B cell (primary cell): ENCODE data around the gene GNA15. TPM values are rescaled to one million over a fixed set of nuclear protein-coding genes. Genes with fewer than 3 reads are reported as not detected.

ENCODE experiments used
- ATAC-seq: fragments of 200-7000 bp; cut with Tn5 transposase; one replicate; pipeline ENCODE4 v1.10.0; 2021; ENCODE audit warnings: low read depth, mild to moderate bottlenecking, moderate number of reproducible peaks, moderate library complexity
- CTCF ChIA-PET: fragments of 350-600 bp; sonication (Branson Sonifier 250); formaldehyde crosslinking; loops from one replicate; lab custom pipeline; 2021; ENCODE audit warnings: antibody characterized with exemption, inconsistent platforms; lab: Charles Lee
- POLR2A ChIA-PET: fragments of 350-600 bp; sonication (Branson Sonifier 250); formaldehyde crosslinking; loops from one replicate; lab custom pipeline; 2021; ENCODE audit warnings: antibody characterized with exemption; lab: Charles Lee
- DNase-seq: peaks from one replicate; pipeline ENCODE4 v3.0.0; 2013
- H2AFZ ChIP-seq: 2 replicates; pipeline ENCODE4 v1.6.1; 2012; ENCODE audit warnings: mild to moderate bottlenecking, low read depth, low read length; ENCODE audit not compliant: insufficient read depth, poor library complexity, severe bottlenecking
- H3K27ac ChIP-seq, 2 donors: 1 replicate in 1 of 2; 2 replicates in 1 of 2; pipeline ENCODE4 v1.5.1; 2012 to 2013; ENCODE audit warnings: low read length in 2 of 2, mild to moderate bottlenecking in 2 of 2, moderate library complexity in 1 of 2
- H3K27me3 ChIP-seq, 4 experiments: fragments of 200-600 bp in 1 of 4; sonication (generic) in 1 of 4; replicated peaks in 1 of 4; 1 replicate in 2 of 4; 2 replicates in 2 of 4; pipeline versions ENCODE4 v1.6.1 to v1.7.0; 2013 to 2016; ENCODE audit warnings: low read length in 3 of 4, mild to moderate bottlenecking in 2 of 4, mixed read lengths in 1 of 4, moderate library complexity in 1 of 4; ENCODE audit not compliant: insufficient read depth in 4 of 4, control insufficient read depth in 3 of 4; ENCODE audit errors: control extremely low read depth in 1 of 4
- H3K36me3 ChIP-seq, 2 experiments: replicated peaks in 1 of 2; 1 replicate in 1 of 2; 2 replicates in 1 of 2; pipeline versions ENCODE4 v1.6.1 to v1.7.1; 2013; ENCODE audit warnings: low read length in 1 of 2; ENCODE audit not compliant: insufficient read depth in 2 of 2, control insufficient read depth in 1 of 2; ENCODE audit errors: control extremely low read depth in 1 of 2, extremely low read depth in 1 of 2
- H3K4me1 ChIP-seq, 2 donors: fragments of 200-600 bp in 1 of 2; sonication (generic) in 1 of 2; 1 replicate in 1 of 2; 2 replicates in 1 of 2; pipeline versions ENCODE4 v1.5.1 to v1.6.1; 2013 to 2017; ENCODE audit warnings: low read length in 2 of 2; ENCODE audit not compliant: control insufficient read depth in 2 of 2, insufficient read depth in 2 of 2
- H3K4me2 ChIP-seq: replicated peaks from 2 replicates; pipeline ENCODE3; 2012; ENCODE audit warnings: mild to moderate bottlenecking, low read depth, low read length; ENCODE audit not compliant: poor library complexity, severe bottlenecking
- H3K4me3 ChIP-seq, 5 experiments: fragments of 200-600 bp in 1 of 5; sonication (generic) in 1 of 5; 1 replicate in 3 of 5; 2 replicates in 2 of 5; pipeline versions ENCODE4 v1.5.1 to v1.7.0; 2011 to 2016; ENCODE audit warnings: low read length in 4 of 5, mild to moderate bottlenecking in 4 of 5, low read depth in 2 of 5, control low read depth in 1 of 5, moderate library complexity in 1 of 5; ENCODE audit not compliant: insufficient read depth in 1 of 5; ENCODE audit errors: control extremely low read depth in 1 of 5, extremely low read depth in 1 of 5
- H3K79me2 ChIP-seq: fragments of 200-600 bp; sonication (generic); one replicate; pipeline ENCODE4 v1.6.0; 2016; ENCODE audit warnings: low read length; ENCODE audit not compliant: control insufficient read depth, insufficient read depth
- H3K9ac ChIP-seq: fragments of 200-600 bp; sonication (generic); 2 replicates; pipeline ENCODE4 v1.6.1; 2017; ENCODE audit warnings: mild to moderate bottlenecking, low read length, moderate library complexity
- H3K9me3 ChIP-seq, 3 donors: one replicate each; pipeline versions ENCODE4 v1.6.1 to v1.7.1; 2013; ENCODE audit warnings: low read length in 2 of 3; ENCODE audit not compliant: control insufficient read depth in 2 of 3, insufficient read depth in 1 of 3; ENCODE audit errors: control extremely low read depth in 1 of 3
- H4K20me1 ChIP-seq: 2 replicates; pipeline ENCODE4 v1.6.0; 2012; ENCODE audit warnings: mild to moderate bottlenecking, low read length; ENCODE audit not compliant: insufficient read depth, control insufficient read depth, poor library complexity, severe bottlenecking
- H3K27ac Mint-ChIP-seq: one replicate; pipeline ENCODE4 v1.8.0; 2021; ENCODE audit warnings: mixed read lengths
- H3K27me3 Mint-ChIP-seq: one replicate; pipeline ENCODE4 v1.8.0; 2021; ENCODE audit warnings: mixed read lengths
- H3K4me1 Mint-ChIP-seq: one replicate; pipeline ENCODE4 v1.8.0; 2021; ENCODE audit warnings: mixed read lengths
- H3K4me3 Mint-ChIP-seq: one replicate; pipeline ENCODE4 v1.8.0; 2021; ENCODE audit warnings: mixed read lengths
- H3K9me3 Mint-ChIP-seq: one replicate; pipeline ENCODE4 v1.8.0; 2022; ENCODE audit warnings: mixed read lengths; ENCODE audit not compliant: insufficient read depth
- EZH2 ChIP-seq: IDR thresholded peaks from 2 replicates; pipeline ENCODE4 v1.6.1; 2012; ENCODE audit warnings: borderline replicate concordance, low read depth, mild to moderate bottlenecking, moderate library complexity, low read length; ENCODE audit not compliant: insufficient read depth, poor library complexity, severe bottlenecking
- WGBS: methylation state at CpG from one replicate; pipeline ENCODE4 v1.1.5; 2013; ENCODE audit warnings: missing lambda C conversion rate; ENCODE audit not compliant: insufficient coverage; 5-methylcytosine and 5-hydroxymethylcytosine counted together
- intact Hi-C: fragments of 100-400 bp; cut with micrococcal nuclease; formaldehyde crosslinking; loops from one replicate; pipeline ENCODE4 v1.10.0; 2022
- polyA plus RNA-seq: library from polyadenylated mRNA; depleted of rRNA; stranded (reverse); fragments of >200 nt; gene quantifications from 2 replicates; pipeline ENCODE4 v1.2.3, GENCODE V29; 2012
- total RNA-seq, 2 donors: library from RNA; stranded (reverse); fragments of 120-200 nt in 1 of 2; gene quantifications; 1 replicate in 1 of 2; 2 replicates in 1 of 2; pipeline versions ENCODE4 v1.2.3 to v1.2.4, GENCODE V29; 2013 to 2022
- TF ChIP-seq, protein P1 (sequence below): fragments of 200-600 bp; IDR thresholded peaks from one replicate; pipeline ENCODE4 v1.8.0; 2022; ENCODE audit warnings: antibody characterized with exemption, mild to moderate bottlenecking

The GNA15 gene
- total and polyA plus RNA-seq, 2 donors (not counting 1 experiment from before 2014, with no cell fraction given) = 0.37 to 0.52 TPM

- no peaks in the 10 kb centered on the region for H3K36me3 ChIP-seq
- H2AFZ ChIP-seq = no peak overlapping the region
- H3K4me3 ChIP-seq = no peak overlapping the region
- no peaks in the 10 kb centered on the region for H3K27me3 Mint-ChIP-seq
- H3K27ac ChIP-seq = no peak overlapping the region
- WGBS = 100% methylated on average over 1 of the region's 3 CpGs
- H3K9me3 Mint-ChIP-seq = peaks cover 3% of the 10 kb centered on the region
- peaks cover 12 to 15% of the 10 kb centered on the region in 2 donors for H3K4me1 ChIP-seq
- peaks cover 0 to 20% (median 2%) of the 10 kb centered on the region in 3 donors for H3K9me3 ChIP-seq
- H3K79me2 ChIP-seq = no peaks in the 10 kb centered on the region
- no peaks in the 10 kb centered on the region for H3K27me3 ChIP-seq
- DNase-seq (no peak), ATAC-seq (no peak)
- H3K4me2 ChIP-seq = no peak overlapping the region
- no peaks in the 10 kb centered on the region for H4K20me1 ChIP-seq
- intact Hi-C loops = loop anchor here (10.0 kb wide), 1 partner anchor 85 kb away; no protein-coding TSS in a partner anchor
- H3K27ac Mint-ChIP-seq = no peak overlapping the region
- H3K4me1 Mint-ChIP-seq = peaks cover 12% of the 10 kb centered on the region
- ChIA-PET POLR2A (interaction anchor here (0.6 kb wide), 1 partner anchor 213 kb away, joined by 6 read pairs; no protein-coding TSS in a partner anchor), CTCF (interaction anchor here (0.9 to 4.5 kb wide), 4 partner anchors 14 to 184 kb away, joined by 3 to 55 read pairs (median 5); no protein-coding TSS in a partner anchor)
- no peak overlapping the region for H3K4me3 Mint-ChIP-seq
- no peak for TF ChIP-seq EZH2
- TF ChIP-seq, protein P1, sequence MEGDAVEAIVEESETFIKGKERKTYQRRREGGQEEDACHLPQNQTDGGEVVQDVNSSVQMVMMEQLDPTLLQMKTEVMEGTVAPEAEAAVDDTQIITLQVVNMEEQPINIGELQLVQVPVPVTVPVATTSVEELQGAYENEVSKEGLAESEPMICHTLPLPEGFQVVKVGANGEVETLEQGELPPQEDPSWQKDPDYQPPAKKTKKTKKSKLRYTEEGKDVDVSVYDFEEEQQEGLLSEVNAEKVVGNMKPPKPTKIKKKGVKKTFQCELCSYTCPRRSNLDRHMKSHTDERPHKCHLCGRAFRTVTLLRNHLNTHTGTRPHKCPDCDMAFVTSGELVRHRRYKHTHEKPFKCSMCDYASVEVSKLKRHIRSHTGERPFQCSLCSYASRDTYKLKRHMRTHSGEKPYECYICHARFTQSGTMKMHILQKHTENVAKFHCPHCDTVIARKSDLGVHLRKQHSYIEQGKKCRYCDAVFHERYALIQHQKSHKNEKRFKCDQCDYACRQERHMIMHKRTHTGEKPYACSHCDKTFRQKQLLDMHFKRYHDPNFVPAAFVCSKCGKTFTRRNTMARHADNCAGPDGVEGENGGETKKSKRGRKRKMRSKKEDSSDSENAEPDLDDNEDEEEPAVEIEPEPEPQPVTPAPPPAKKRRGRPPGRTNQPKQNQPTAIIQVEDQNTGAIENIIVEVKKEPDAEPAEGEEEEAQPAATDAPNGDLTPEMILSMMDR = no peak
- H3K9ac ChIP-seq = no peak overlapping the region
Measured at GRCh38 chr19:3160219-3160618, 24.4 kb downstream of the GNA15 start.

- H3K27ac ChIP-seq = no peak overlapping the region
- H3K27me3 Mint-ChIP-seq = no peaks in the 10 kb centered on the region
Measured at GRCh38 chr19:3161453-3161852, 25.6 kb downstream of the GNA15 start.

More at GRCh38 chr19:3161453-3161852, 25.6 kb downstream of the GNA15 start:
- intact Hi-C loops = loop anchor here (10.0 kb wide), 1 partner anchor 87 kb away; no protein-coding TSS in a partner anchor
- Mint-ChIP-seq H3K4me3 (no peak overlapping the region), H3K27ac (no peak overlapping the region), H3K9me3 (no peaks in the 10 kb centered on the region), H3K4me1 (peaks cover 17% of the 10 kb centered on the region)
- CTCF ChIA-PET = interaction anchor here (0.6 to 4.5 kb wide), 15 partner anchors 12 to 273 kb away, joined by 3 to 55 read pairs (median 4); no protein-coding TSS in a partner anchor
- no peak for TF ChIP-seq EZH2
- TF ChIP-seq, protein P1 = no peak
- no peak for ATAC-seq
- Histone ChIP-seq H3K4me3 (no peak overlapping the region), H3K9me3 (peaks cover 0 to 26% (median 2%) of the 10 kb centered on the region in 3 donors), H3K36me3 (no peaks in the 10 kb centered on the region), H3K4me1 (peaks cover 11 to 17% of the 10 kb centered on the region in 2 donors), H3K79me2 (no peaks in the 10 kb centered on the region), H3K9ac (no peak overlapping the region), H3K27me3 (no peaks in the 10 kb centered on the region), H2AFZ (no peak overlapping the region), H3K4me2 (no peak overlapping the region), H4K20me1 (no peaks in the 10 kb centered on the region)
- DNase-seq = no peak
- POLR2A ChIA-PET = interaction anchor here (0.5 to 0.6 kb wide), 2 partner anchors 434 to 984 kb away, joined by 3 to 5 read pairs; no protein-coding TSS in a partner anchor
- WGBS = no CpG with 5 or more reads among the region's 4 CpGs
